ENCODE results near the gene EEF1AKMT2. TPM values are rescaled to one million over a fixed set of nuclear protein-coding genes. Genes with fewer than 3 reads are reported as not detected.

Gene EEF1AKMT2
- total RNA-seq, 2 donors from 2014 or later, result 2.6 to 14.3 TPM

DNA sequence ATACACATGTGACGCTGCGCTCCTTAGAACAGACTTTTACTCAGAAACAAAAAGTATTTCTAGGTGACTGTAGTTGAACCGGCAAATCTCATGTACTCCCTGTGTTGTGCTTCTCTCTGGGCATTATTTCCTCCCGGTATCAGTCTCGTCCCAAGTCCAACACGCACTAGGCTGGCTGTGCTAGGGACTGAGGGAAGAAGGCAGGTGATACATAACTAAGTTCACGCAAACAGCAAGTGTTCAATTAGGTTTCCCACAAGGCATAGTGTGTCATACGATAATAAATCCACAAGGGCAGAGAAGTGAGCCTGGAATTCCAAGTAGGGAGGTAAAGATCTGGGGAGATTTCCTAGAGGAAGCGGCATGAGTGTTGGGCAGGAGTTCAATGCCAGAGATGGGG lies 67.9 kb downstream of the EEF1AKMT2 start:
- intact Hi-C loops (cut with DNase I), result no loop called here
- TF ChIP-seq, protein P1, sequence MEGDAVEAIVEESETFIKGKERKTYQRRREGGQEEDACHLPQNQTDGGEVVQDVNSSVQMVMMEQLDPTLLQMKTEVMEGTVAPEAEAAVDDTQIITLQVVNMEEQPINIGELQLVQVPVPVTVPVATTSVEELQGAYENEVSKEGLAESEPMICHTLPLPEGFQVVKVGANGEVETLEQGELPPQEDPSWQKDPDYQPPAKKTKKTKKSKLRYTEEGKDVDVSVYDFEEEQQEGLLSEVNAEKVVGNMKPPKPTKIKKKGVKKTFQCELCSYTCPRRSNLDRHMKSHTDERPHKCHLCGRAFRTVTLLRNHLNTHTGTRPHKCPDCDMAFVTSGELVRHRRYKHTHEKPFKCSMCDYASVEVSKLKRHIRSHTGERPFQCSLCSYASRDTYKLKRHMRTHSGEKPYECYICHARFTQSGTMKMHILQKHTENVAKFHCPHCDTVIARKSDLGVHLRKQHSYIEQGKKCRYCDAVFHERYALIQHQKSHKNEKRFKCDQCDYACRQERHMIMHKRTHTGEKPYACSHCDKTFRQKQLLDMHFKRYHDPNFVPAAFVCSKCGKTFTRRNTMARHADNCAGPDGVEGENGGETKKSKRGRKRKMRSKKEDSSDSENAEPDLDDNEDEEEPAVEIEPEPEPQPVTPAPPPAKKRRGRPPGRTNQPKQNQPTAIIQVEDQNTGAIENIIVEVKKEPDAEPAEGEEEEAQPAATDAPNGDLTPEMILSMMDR (IDR thresholded peaks at IDR 0.05), result no peak
- TF ChIP-seq POLR2A (IDR thresholded peaks at IDR 0.05), result no peak
- DNase-seq, result no peak
- Histone ChIP-seq H3K4me1 (peaks cover 59% of the 10 kb centered on the region), H3K9me3 (no peaks in the 10 kb centered on the region), H3K27me3 (no peaks in the 10 kb centered on the region), H3K27ac (peak overlapping the region in 3 of 4 donors; percentile 31 to 78 (median 56)), H3K36me3 (replicated peaks in 1 of 2; ENCODE audit: insufficient read depth in 1 of 2, low read depth in 2 of 2) (no peaks in the 10 kb centered on the region), H3K4me3 (no peak overlapping the region)
- WGBS, 2 donors, result 81 to 88% methylated on average over 9 of the region's 9 CpGs
- no peak for ATAC-seq

DNA sequence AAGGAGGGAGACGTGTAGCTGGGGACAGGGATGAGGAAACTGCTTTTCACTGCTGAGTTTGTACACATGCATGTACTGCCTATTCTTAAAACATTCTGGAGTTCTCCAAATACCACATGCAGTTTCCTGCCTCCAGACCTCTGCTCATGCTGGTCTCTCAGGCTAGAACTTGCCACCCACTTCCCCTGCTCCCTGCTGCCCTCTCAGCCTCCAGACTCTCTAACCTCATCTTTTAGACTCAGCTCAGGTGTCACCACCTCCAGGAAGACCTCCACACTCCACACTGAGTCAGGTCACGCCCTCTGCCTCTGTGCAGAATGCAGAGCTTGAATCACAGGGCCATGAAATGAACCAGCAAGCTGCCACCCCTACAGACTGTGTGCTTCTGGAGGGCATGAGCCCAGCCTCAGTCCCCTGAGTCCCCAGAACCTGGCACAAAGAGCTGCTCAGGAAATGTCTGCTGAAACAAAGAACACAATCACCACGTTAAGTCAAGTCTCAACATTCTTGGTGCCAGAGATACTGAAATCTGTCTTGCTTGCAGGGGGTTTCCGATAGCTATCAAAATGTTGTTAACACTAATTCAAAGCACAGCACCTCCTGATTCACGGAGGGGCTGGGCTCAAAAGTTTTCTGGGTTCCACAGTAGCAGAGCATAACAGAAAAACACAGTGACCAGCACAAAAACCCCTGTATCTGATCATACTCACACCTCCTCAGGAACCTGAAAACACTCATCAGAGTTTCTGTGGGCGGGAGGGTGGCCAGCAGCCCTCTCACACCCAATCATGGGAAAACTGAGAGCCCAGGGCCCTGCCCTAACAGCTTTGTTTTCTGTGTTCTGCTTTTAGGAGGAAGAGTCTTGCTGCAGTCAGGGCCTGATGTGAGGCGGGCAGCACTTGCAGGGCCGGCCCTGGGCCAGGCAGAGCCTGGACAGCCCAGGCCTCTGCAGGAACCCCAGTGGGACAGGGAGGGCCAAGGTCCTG lies 68.6 kb downstream of the EEF1AKMT2 start:
- WGBS, 2 donors, result 70 to 81% methylated on average over 8 of the region's 8 CpGs
- H3K9me3 ChIP-seq, result no peaks in the 10 kb centered on the region
- DNase-seq (no peak), ATAC-seq (no peak)
- no peak overlapping the region for H3K4me3 ChIP-seq
- H3K27ac ChIP-seq, result peak overlapping the region in 3 of 4 donors; percentile 7 to 78 (median 56)
- H3K36me3 ChIP-seq (replicated peaks in 1 of 2; ENCODE audit: insufficient read depth in 1 of 2, low read depth in 2 of 2), result no peaks in the 10 kb centered on the region
- H3K4me1 ChIP-seq, result peaks cover 65% of the 10 kb centered on the region
- H3K27me3 ChIP-seq, result no peaks in the 10 kb centered on the region
- intact Hi-C loops (cut with DNase I), result no loop called here
- TF ChIP-seq, protein P1 (IDR thresholded peaks at IDR 0.05), result no peak
- TF ChIP-seq POLR2A (IDR thresholded peaks at IDR 0.05), result peak in 1 of 3 donors; percentile 43

DNA sequence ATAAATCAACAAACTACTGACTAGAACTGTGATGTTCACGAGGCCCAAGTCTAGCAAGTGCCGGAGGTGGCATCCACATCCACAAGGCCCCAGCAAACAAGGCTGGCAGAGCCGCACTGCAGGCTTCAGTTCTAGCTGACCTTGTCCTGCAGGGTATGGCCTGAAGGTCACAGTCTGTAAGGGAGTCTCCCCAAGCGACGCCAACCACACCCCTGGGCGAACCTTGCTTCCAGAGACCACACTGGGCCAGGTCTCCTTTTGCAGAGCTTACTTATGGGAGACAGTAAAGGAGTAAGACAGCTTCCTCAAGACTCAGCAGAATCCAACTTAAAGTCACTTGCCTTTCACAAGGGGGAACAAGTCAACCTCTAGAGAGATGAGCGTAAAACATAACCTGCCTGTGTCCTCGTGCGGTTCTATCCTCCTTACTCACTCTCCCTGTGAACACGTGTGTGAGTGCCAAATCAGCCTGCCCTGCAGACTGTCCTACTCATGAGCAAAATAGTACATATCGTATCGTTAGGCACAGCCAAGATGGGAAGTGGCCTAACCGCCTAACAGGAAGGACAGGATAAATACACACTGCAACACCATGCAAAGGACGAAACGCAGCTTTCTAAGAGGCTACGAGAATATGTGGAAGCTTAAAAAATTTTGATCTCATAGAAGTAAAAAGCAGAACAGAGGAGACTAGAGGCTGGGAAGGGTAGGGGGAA lies 70.2 kb downstream of the EEF1AKMT2 start:
- DNase-seq, result peak in 2 of 4 donors; percentile 31 to 78
- Histone ChIP-seq H3K4me1 (peaks cover 55% of the 10 kb centered on the region), H3K27ac (peak overlapping the region in 2 of 4 donors; percentile 26 to 78), H3K4me3 (no peak overlapping the region), H3K36me3 (replicated peaks in 1 of 2; ENCODE audit: insufficient read depth in 1 of 2, low read depth in 2 of 2) (no peaks in the 10 kb centered on the region), H3K27me3 (no peaks in the 10 kb centered on the region), H3K9me3 (no peaks in the 10 kb centered on the region)
- 64 to 75% methylated on average over 15 to 16 of the region's 16 CpGs for WGBS, 2 donors
- peak; percentile 19 for ATAC-seq
- peak in 1 of 3 donors; percentile 34 for TF ChIP-seq POLR2A (IDR thresholded peaks at IDR 0.05)
- TF ChIP-seq, protein P1 (IDR thresholded peaks at IDR 0.05), result no peak
- intact Hi-C loops (cut with DNase I), result no loop called here

DNA sequence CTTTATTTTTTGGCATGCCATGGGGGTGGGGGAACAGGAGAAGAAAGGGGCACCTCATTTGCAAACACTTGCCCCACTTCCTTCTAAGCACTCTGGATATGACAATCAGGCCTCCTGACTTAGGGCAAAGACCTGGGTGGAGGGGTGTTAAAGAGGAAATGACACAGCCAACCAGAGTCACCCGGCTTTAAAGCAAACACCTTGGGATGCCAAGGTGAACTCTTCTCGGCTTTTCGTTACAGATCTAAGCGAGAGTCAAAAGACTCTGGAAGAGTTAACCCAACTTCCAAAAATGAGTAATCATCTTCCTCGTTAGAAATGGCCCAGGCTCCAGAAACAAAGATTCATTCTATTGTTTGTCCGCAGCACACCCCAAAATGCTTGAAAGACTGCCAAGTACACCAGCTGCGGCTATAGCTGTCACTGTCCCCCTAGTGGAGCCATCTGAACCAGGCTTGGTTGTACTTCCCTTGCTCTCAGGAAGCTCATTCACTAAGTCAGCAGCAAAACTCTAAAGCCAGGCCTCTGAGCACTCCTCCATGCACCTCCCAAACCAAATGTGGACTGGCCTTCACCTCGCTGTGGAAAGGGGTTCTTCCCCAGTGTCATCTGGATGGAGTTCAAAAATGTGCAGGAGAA lies 72.4 kb downstream of the EEF1AKMT2 start:
- Histone ChIP-seq H3K4me3 (no peak overlapping the region), H3K9me3 (no peaks in the 10 kb centered on the region), H3K4me1 (peaks cover 44% of the 10 kb centered on the region), H3K27ac (peak overlapping the region in 2 of 4 donors; percentile 46 to 78), H3K27me3 (no peaks in the 10 kb centered on the region), H3K36me3 (replicated peaks in 1 of 2; ENCODE audit: insufficient read depth in 1 of 2, low read depth in 2 of 2) (no peaks in the 10 kb centered on the region)
- DNase-seq (peak in 3 of 4 donors; percentile 53 to 79 (median 53)), ATAC-seq (peak; percentile 50)
- 47 to 74% methylated on average over 7 to 8 of the region's 8 CpGs for WGBS, 2 donors
- intact Hi-C loops (cut with DNase I), result no loop called here
- TF ChIP-seq, protein P1 (IDR thresholded peaks at IDR 0.05), result peak in 6 of 7 experiments; percentile 12 to 52 (median 34)
- no peak for TF ChIP-seq POLR2A (IDR thresholded peaks at IDR 0.05)
